HT1080 (cell line): Measurements from ENCODE around the gene CA14. TPM values are rescaled to one million over a fixed set of nuclear protein-coding genes. Genes with fewer than 3 reads are reported as not detected.
"Not testable (repeated sequence)": the region's sequence is repeated elsewhere in the genome, so short reads cannot be mapped to it uniquely, and the experiment has no call there.

Experiments used
- DNase-seq: peaks from one replicate; pipeline ENCODE4 v3.0.0-alpha.2; 2015; ENCODE audit warnings: low read depth
- small RNA-seq: library from RNA; depleted of rRNA; stranded (forward); fragments of <200 nt; gene quantifications from one replicate; pipeline ENCODE3, GENCODE V24; 2014
- total RNA-seq: library from RNA; depleted of rRNA; stranded (reverse); fragments of >200 nt; shearing (Covaris generic); gene quantifications from 2 replicates; pipeline ENCODE4 v1.2.3, GENCODE V29; 2014; rRNA removed

Gene CA14
- total RNA-seq, 1 experiment from 2014 or later = not detected

DNA sequence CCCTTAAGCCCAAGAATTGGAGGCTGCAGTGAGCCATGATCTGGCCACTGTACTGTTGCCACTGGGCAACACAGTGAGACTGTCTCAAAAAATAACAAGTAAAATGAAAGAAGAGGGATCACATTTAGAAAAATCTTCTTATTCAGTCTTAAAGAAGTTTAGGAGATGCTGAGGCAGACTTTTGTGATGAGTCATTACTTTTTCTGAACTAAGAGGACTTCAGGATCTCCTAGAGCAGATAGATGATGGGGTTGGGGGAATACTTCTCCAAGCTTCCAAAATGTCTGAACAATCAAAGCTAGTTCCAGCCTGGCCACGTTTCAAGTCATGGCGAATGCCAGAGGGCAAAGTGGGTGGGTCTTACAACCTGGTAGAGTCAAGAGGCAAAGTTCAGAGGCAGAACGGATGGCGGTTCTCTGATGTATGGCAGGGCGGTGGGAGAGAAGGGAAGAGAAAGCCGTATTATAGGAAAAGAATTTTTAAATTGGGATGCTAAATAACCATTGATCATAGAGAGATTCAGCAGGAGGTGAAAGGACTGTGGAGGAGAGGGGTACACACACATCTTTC, 22.6 kb downstream of the CA14 start:
- no peak for DNase-seq

DNA sequence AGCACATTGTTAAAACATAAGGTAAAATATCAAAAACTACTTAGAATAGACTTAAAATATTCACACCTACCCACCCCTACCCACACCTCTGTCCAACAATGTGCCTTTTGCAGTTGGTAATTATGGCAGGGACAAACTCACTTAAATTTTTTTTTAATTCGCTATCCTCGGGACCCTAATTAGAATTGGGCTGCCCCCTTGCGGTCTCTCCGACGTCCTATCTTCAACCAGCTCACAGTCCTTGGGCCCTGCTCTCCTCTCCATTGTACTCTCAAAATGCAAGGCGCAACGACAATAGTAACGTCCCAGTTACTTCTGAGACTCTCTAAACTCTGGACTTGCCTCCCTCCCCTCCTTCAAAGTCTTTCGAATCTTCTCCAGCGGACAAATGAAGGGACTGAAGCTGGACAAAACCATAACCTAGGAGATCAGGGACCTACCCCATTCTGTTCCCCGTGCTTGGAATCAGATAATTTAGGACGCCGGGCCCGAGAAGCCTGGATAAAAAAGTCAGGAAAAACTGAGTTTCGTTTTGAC, 23.7 kb downstream of the CA14 start:
- DNase-seq = peak; percentile 71

DNA sequence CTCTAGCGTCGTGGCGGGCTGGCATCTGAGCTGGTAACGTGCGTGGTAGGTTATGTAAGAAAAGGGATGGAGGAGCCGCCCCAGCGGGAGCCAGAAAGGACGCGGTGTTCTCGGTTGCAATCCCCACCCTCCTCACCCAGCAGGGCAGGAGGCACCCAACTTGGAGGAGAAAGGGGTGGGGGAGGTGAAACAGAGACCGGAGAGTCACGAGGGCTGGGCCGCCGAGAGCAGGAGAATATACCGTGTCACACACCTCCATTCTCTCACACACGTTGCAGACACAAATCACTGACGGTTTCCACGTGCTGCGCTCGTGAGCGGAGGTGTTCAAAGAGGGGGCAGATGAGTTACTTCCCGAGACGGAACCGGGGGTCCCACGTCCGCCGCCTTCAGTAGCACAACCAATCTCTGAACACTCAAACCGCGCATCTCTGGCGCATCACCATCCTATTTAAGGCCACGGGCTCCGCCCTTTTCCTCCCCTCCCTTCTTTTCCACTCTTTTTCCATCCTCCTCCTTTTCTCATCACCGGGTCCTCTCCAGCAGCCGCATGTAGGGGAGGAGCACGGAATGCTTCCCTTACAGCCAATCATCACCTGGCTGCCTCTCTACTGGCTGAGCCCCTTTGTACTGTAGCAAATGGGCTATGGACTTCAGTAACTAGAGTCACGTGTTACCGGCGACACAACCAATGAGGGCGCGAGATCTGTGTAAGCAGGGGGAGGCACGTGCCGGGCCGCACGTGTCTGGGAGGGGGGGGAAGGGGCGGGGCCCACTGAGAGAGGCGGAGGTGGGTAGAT, 24.4 kb downstream of the CA14 start, which contains the start of gene CIART:
Gene CIART, plus strand, starts transcription at position 797 of the 800 bp plus-strand sequence. CDS start 714 bp downstream, outside the sequence.
- DNase-seq = peak; percentile 99

DNA sequence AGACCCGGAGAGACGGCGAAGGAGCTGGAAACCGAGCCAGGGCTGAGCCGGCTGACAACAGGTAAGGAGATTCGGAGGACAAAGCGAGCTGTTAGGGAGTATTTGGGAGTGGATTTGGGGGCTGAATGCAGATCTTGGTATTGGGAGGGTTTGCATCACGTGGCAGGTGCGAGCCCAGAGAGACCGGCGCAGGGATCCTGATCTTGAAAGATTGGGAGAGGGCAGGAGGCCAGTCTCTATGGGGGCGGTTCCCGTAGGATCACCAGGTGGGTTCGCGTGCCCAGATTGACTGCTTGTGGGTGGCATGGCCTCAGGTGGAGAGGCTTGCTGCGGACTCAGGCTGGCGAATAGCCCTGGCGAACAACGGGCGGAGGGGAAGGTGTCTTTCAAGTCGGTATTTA, 25.0 kb downstream of the CA14 start:
- DNase-seq = no peak

DNA sequence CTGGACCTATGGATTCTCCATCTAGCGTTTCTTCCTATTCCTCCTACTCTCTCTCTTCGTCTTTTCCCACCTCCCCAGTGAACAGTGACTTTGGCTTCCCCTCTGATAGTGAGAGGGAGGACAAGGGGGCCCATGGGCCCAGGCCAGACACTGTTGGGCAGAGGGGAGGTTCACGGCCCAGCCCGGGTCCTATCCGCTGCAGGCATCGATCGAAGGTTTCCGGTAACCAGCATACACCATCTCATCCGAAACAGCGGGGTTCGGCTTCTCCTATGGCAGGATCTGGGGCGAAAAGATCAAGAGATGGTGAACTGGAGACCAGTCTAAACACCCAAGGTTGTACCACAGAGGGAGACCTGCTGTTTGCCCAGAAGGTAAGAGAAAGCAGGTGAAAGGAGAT, 25.7 kb downstream of the CA14 start:
- no peak for DNase-seq

DNA sequence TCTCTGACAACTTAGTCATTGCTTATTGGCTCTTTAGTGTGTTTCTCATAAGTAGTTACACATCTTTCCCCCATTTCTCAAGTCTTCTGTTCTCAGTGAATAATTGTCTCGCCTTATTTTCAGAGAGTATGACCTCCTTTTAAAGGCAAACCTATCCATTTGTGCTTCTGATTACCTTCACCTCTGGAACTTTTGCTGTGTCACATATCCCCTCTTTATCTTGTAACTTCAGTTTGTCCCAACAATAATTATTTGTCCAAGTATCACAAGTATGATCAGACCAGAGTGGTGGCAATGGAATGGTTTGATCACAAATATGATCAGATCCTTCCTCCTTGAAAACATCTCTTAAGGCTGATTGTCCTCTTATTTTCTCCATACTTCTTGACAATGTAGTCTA, 30.8 kb downstream of the CA14 start:
- no peak for DNase-seq

DNA sequence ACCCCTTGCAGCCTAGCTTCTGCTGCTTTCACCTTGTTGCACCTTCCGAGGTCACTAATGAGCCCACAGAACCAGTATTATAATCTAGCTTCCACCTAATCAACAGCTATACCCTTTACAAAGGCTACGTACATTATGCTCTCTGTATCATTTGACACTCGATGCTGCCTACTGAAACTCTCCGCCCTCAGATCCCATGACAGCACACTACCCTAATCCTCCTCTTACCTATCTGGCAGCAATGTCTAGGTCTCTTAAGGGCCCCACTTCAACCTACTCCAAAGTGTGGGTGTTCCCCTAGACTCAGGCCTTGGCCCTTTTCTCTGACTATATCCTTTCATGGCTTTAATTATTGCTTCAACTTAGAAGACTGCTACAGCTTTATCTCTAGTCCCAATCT, 31.2 kb downstream of the CA14 start:
- DNase-seq = no peak

DNA sequence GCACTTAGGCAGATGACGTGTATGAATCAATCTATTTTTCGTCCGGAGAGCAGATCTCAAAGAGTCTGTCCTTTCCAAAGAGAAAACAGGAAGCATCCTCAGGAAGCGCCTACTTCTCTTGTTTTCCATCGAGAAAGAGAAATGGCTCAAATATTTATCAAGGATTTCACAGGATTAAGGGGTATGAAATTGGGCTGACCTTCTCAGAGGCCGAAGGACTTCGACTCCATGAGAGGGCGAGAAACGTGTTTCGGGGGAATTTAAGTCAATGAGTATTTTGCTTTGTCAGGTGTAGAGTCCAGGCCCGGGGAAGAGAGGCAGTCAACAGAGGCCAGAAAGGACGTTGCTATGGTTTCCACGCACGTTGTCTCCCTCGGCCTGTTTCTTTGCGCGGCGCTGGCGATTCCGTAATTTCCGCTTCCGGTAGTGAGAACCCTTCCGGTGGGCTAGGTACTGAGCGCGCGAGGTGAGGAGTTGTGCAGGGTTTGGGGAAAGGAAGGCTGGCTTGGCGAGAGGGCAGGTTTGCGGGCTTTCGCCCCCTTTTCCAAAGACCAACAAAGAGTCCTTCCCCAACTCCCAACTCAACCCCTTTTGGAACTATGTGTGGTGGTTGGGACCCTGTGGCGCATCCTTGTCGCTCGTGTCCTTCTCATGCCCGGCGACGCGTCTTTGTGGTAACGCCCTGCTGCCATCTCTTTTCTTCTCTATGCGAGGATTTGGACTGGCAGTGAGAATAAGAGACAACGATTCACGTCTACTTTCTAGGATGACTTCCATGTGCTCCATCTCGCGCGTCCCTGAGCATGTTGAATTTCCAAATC, 36.1 kb downstream of the CA14 start, which contains the start of gene MRPS21:
Gene MRPS21, plus strand, starts transcription at position 429 of the 821 bp plus-strand sequence. CDS start 506 bp downstream, outside the sequence.
- DNase-seq = peak; percentile 91

DNA sequence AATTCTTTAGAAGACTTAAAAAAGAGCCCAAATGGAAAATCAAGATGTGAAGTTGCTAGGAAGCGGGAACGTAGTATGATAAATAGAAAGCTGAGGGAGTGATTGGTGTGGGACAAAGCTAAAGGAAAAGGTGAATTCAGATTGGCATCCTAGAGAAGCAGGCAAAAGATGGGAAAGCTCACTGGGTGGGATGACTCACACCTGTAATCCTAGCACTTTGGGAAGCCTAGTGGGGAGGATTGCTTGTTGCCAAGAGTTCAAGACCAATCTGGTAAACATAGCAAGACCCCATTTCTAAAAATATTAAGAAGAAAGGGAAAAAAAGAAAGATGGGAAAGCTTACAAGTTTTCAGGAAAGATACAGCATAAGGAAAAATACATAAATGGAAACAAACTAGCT, 37.9 kb downstream of the CA14 start:
- peak; percentile 46 for DNase-seq

DNA sequence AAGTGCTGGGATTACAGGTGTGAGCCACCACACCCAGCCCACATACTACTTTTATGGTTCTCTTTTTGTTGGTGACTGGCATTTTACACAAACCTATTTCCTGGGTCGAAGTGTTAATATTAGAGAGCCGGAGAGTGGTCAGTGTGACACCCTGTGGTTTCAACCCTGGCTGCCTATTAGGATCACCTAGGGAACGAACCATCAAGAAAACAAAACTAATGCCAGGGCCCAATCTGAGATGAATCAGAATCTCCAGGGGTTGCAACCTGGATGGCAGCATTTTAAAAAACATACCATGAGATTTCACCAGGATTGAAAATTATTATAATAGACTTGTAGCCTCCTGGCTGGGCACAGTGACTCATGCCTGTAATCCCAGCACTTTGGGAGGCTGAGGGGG, 42.1 kb downstream of the CA14 start:
- DNase-seq = no peak

DNA sequence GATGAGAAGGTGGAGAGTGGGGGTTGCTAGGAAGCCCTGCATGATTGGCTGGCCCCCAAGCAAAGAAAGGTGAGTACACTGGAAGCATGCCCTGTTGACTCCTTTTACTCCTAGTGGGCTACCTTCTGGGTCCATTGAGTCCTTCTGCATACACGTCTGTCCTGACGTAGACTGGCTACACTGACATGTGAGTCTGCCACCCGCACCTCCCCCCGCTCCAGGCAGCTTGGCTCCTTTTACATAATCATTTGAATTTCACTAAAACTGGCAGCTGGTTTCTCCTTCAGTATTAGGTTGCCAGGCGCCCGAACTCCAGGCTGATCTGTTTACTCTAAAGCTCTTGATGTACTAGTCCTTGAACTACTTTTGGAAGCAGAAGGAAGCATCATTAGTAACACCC, 44.8 kb downstream of the CA14 start:
- DNase-seq = no peak

DNA sequence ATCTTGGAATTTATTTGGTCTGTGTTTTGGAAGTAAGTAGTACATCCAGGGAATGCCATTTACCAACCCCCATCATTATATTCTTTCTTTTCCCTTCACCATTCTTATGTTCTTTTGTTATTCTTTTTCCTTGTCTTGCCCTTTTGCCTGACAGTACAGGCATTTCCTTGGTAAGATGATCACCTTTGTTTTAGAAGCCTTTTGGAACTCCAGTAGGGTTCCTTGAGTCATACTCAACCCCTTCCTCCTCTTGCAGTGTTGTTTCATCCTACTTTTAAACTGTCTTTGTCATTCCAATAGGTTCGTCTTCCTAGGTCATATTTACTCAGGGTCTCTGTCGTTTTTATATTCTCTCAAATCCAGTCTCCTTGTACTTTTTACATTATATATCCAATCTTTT, 45.3 kb downstream of the CA14 start:
- no peak for DNase-seq

DNA sequence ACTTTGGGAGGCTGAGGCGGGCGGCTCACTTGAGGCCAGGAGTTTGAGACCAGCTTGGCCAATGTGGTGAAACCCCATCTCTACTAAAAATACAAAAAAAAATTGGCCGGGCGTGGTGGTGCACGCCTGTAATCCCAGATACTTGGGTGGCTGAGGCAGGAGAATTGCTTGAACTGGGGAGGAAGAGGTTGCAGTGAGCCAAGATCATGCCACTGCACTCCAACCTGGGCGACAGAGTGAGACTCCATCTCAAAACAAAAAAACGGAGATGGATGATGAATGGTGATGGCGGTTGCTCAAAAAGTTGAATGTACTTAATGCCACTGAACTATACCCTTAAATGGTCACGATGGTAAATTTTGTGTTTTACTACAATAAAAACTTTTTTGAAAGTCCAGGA, 51.0 kb downstream of the CA14 start:
- DNase-seq = not testable (repeated sequence)

DNA sequence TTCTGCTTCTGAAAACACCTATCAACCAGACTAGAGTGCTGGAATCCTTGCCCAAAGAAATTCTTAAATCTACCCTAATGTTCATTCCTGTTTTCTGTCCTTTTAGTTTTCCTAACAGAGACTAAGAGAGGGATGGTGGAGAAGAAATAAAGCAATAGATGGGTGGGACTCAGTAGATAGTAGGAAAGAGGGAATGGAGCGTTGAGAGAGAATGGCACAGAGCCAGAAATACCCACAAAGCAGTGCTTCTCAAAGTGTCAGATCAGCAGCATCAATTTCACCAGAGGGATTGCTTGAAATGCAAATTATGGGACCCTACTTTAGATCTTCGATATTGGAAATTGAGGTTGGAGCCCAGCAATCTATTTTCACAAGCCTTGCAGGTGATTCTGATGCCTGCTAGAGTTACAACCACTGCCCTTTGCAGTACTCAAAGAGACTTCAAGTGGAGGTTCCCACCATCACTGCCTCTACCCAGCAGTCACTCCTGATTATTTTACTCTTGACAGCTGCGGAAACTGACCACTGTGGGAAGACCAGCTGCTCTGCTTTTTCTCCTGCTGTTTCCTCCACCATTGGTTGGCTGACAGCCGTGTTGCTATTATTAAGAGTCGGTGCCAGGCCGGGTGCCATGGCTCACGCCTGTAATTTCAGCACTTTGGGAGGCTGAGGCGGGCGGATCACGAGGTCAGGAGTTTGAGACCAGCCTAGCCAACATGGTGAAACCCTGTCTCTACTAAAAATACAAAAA, 52.4 kb downstream of the CA14 start:
- DNase-seq = no peak

DNA sequence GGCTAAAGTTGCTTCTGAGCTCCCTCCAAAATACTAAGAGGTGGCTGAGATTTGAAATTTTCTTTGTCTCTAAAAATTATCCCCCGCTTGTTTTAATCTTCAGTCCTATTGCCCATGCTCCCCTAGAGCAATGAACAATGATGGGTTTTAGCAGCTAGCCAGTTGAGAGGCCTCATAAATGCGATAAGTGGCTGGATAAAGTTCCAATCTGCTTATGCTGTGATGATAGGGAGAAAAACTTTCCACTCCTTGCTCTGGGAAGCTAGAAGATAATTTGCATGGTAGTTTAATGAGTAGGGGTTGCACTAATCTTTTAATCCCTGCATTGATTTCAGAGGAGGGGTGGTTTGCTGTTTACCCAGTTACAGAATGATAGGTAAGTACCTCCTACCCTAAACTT, 54.2 kb downstream of the CA14 start:
- no peak for DNase-seq

Small RNA genes within 50 kb of the gene (small RNA-seq; reads per million reads assigned to genes)
- not detected for gene RN7SL480P
- 3.5 reads per million, percentile 87 among the genes with 10 or more reads in this experiment for gene RNU2-17P

Other genes with a start within 250 kb of the CA14 start
- gene OTUD7B, start 247.0 kb upstream of the CA14 start, total RNA-seq = 5.7 and 10.7 TPM in 2 replicates
- gene VPS45, start 190.0 kb upstream of the CA14 start, total RNA-seq = 27.9 and 28.5 TPM in 2 replicates
- 45.1 and 50.1 TPM in 2 replicates for gene PLEKHO1, start 107.9 kb upstream of the CA14 start, total RNA-seq
- 24.4 and 37.7 TPM in 2 replicates for gene ANP32E, start 21.7 kb upstream of the CA14 start, total RNA-seq
- gene APH1A, start 11.2 kb downstream of the CA14 start, total RNA-seq = 134 and 160 TPM in 2 replicates
- gene C1orf54, start 15.0 kb downstream of the CA14 start, total RNA-seq = 0.47 and 0.84 TPM in 2 replicates
- 3.2 and 5.7 TPM in 2 replicates for gene CIART, start 24.8 kb downstream of the CA14 start, total RNA-seq
- 72.0 and 99.7 TPM in 2 replicates for gene MRPS21, start 36.1 kb downstream of the CA14 start, total RNA-seq
- 44.8 and 45.4 TPM in 2 replicates for gene PRPF3, start 63.8 kb downstream of the CA14 start, total RNA-seq
- 5.0 and 8.7 TPM in 2 replicates for gene RPRD2, start 106.4 kb downstream of the CA14 start, total RNA-seq
- 21.0 and 30.4 TPM in 2 replicates for gene TARS2, start 229.6 kb downstream of the CA14 start, total RNA-seq